Activated CD8-positive, alpha-beta T cell treated with anti-CD3 and anti-CD28 coated beads for 36 hours (primary cell): ENCODE measurements around the gene TMEM72. TPM values are rescaled to one million over a fixed set of nuclear protein-coding genes. Genes with fewer than 3 reads are reported as not detected.
A peak's percentile ranks its signal among the peaks of the same experiment; 100 is the strongest.

ENCODE experiments used
- ATAC-seq: fragments of 200-7000 bp; cut with Tn5 transposase; one replicate; pipeline ENCODE4 v1.10.0; 2021; ENCODE audit warnings: mild to moderate bottlenecking, moderate library complexity
- CTCF ChIA-PET: fragments of 350-600 bp; sonication (Branson Sonifier 250); formaldehyde crosslinking; loops from one replicate; lab custom pipeline; 2021; ENCODE audit warnings: antibody characterized with exemption; lab: Charles Lee
- POLR2A ChIA-PET: fragments of 350-600 bp; sonication (Branson Sonifier 250); formaldehyde crosslinking; loops from one replicate; lab custom pipeline; 2021; ENCODE audit warnings: antibody characterized with exemption; lab: Charles Lee
- DNase-seq: peaks from one replicate; pipeline ENCODE4 v3.0.0-alpha.2; 2020
- H3K27ac Mint-ChIP-seq: one replicate; pipeline ENCODE4 v1.8.0; 2021; ENCODE audit warnings: mild to moderate bottlenecking, mixed read lengths
- H3K27me3 Mint-ChIP-seq: one replicate; pipeline ENCODE4 v1.8.0; 2021; ENCODE audit warnings: mixed read lengths
- H3K36me3 Mint-ChIP-seq: one replicate; pipeline ENCODE4 v1.8.0; 2021; ENCODE audit warnings: low read depth, mixed read lengths
- H3K4me1 Mint-ChIP-seq: one replicate; pipeline ENCODE4 v1.8.0; 2021; ENCODE audit warnings: low read depth, mixed read lengths
- H3K4me3 Mint-ChIP-seq: one replicate; pipeline ENCODE4 v1.8.0; 2021; ENCODE audit warnings: mild to moderate bottlenecking, moderate library complexity, mixed read lengths
- H3K9me3 Mint-ChIP-seq: one replicate; pipeline ENCODE4 v1.8.0; 2021; ENCODE audit warnings: mixed read lengths
- intact Hi-C: fragments of 100-400 bp; cut with micrococcal nuclease; formaldehyde crosslinking; loops from one replicate; pipeline ENCODE4 v1.10.0; 2022
- total RNA-seq, 2 experiments: library from RNA; stranded (reverse); gene quantifications; one replicate each; pipeline ENCODE4 v1.2.3, GENCODE V29; 2021
- TF ChIP-seq, protein P1 (sequence below): fragments of 200-600 bp; IDR thresholded peaks from one replicate; pipeline ENCODE4 v1.8.0; 2022; ENCODE audit warnings: antibody characterized with exemption, mild to moderate bottlenecking

TMEM72 gene
- total RNA-seq, 2 experiments from 2014 or later: not detected

DNA sequence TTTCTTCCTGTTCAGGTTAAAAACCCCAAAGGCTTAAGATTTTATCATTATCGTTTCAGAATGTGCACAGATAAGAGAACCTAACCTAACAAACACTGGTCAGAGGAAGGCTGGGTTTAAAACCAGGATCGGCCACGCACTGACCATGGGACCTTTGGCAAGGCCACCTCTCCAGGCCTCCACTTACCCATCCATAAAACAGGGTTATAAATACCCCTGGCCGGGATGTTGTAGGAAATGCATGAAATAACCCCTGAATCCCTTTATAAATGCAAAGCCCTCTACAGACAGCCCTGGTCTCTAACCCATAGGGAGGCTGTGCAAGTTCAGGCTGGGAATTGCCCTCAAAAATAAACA lies 67.1 kb downstream of the TMEM72 start:
- H3K27me3 Mint-ChIP-seq: no peaks in the 10 kb centered on the region

DNA sequence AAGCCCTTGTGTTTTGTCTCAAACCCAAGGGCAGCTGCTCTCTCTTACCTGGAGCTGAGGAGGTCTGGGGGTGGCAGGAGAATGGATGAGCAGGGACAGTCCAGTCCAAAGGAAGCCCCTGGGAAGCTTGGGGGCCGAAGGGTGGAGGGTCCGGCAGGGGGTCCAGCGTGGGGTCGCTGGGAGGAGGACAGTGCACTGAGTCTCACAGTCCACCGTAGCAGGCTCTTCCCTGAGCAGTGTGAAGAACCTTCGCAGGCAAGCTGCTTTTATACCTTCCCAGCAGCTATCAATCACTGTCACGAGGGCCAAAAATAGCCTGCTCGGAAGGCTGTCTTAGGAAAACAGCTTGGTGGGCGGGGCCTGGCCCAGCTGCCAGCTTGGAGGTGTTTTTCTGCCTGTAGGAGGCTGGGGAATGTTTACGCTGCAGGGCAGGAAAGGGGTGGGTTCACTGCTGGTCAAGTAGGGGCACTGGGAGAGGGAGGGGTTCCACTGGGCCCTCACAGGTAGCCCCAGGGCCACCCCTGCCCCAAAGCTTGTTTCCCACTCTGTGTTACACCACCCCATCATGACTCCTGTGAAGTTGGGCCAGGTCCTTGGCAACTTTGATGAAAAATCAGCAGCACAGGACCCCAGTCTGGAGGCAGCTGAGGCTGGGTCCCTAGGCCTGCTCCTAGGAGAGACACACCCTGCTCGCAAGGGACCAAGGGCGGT lies 67.6 kb downstream of the TMEM72 start, which contains the start of gene DEPP1:
Gene DEPP1, minus strand, starts transcription at position 240 of the 711 bp plus-strand sequence. CDS start 779 bp downstream, outside the sequence.
- H3K4me3 Mint-ChIP-seq: no peak within 1 kb of the TSS
- POLR2A ChIA-PET: interaction anchor here (0.7 to 1.2 kb wide), 2 partner anchors 20 to 22 kb away, joined by 3 read pairs; no protein-coding TSS in a partner anchor

More for the DNA sequence above, 67.1 kb downstream of the TMEM72 start:
- Mint-ChIP-seq H3K9me3 (no peaks in the 10 kb centered on the region), H3K36me3 (no peaks in the 10 kb centered on the region), H3K4me1 (peaks cover 19% of the 10 kb centered on the region), H3K27ac (no peak overlapping the region), H3K4me3 (no peak overlapping the region)
- ChIA-PET POLR2A (interaction anchor here (0.7 to 1.2 kb wide), 2 partner anchors 21 to 22 kb away, joined by 3 read pairs; no protein-coding TSS in a partner anchor), CTCF (interaction anchor here (4.5 kb wide), 1 partner anchor 45 kb away, joined by 23 read pairs; no protein-coding TSS in a partner anchor)
- no peak for ATAC-seq
- DNase-seq: no peak
- intact Hi-C loops: no loop called here
- TF ChIP-seq, protein P1, sequence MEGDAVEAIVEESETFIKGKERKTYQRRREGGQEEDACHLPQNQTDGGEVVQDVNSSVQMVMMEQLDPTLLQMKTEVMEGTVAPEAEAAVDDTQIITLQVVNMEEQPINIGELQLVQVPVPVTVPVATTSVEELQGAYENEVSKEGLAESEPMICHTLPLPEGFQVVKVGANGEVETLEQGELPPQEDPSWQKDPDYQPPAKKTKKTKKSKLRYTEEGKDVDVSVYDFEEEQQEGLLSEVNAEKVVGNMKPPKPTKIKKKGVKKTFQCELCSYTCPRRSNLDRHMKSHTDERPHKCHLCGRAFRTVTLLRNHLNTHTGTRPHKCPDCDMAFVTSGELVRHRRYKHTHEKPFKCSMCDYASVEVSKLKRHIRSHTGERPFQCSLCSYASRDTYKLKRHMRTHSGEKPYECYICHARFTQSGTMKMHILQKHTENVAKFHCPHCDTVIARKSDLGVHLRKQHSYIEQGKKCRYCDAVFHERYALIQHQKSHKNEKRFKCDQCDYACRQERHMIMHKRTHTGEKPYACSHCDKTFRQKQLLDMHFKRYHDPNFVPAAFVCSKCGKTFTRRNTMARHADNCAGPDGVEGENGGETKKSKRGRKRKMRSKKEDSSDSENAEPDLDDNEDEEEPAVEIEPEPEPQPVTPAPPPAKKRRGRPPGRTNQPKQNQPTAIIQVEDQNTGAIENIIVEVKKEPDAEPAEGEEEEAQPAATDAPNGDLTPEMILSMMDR: no peak

DNA sequence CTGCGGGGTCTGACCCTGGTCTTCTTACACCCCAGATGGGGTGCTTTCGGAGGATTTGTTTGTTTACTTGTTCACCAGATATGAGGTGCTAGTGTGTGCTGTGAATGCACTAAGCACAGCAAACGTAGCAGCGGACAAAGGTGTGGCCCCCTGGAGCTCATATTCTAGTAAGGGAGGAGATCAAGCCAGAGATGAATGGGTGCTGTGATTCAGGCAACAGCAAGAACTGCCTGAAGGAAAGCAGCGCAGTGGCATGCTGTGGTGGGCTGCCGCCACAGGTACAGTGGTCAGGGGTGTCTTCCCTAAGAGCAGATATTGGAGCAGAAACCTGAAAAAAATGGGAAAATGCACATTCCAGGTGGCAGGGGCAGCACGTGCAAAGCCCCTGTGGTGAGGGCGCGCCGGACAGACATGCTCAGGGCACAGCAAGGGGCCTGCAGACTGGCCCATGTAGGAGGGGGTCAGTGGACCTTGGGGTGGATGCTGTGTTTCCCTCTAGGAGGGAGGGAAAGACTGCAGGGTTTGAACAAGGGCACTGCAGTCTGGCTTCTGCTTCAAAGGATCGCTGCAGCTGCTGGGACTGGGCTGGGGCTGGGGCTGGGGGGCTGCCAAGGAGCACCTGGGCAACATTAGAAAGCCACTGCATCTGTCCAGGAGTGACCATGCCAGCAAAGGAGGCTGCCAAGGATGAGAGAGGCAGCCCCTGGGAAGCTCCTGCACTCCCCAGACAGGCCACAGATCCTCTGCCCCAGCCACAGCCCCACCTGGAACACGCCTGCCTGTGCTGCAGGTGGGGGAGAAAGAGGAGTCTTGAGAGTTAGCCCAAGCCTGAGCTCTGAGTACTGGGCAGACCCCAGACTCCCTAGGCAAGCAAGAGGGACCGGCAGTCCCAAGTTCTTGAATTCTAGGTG lies 68.4 kb downstream of the TMEM72 start:
- Mint-ChIP-seq H3K9me3 (no peaks in the 10 kb centered on the region), H3K27me3 (no peaks in the 10 kb centered on the region), H3K4me1 (peaks cover 6% of the 10 kb centered on the region), H3K4me3 (no peak overlapping the region), H3K27ac (no peak overlapping the region), H3K36me3 (no peaks in the 10 kb centered on the region)
- TF ChIP-seq, protein P1: no peak
- ATAC-seq (no peak), DNase-seq (no peak)
- CTCF ChIA-PET: interaction anchor here (0.8 to 4.5 kb wide), 3 partner anchors 12 to 47 kb away, joined by 3 to 23 read pairs (median 3); no protein-coding TSS in a partner anchor
- POLR2A ChIA-PET: interaction anchor here (1.2 kb wide), 1 partner anchor 21 kb away, joined by 3 read pairs; no protein-coding TSS in a partner anchor
- intact Hi-C loops: no loop called here

More for the DNA sequence above, 67.6 kb downstream of the TMEM72 start, which contains the start of gene DEPP1:
- CTCF ChIA-PET: interaction anchor here (0.8 to 4.5 kb wide), 2 partner anchors 11 to 46 kb away, joined by 3 to 23 read pairs; no protein-coding TSS in a partner anchor
- Mint-ChIP-seq H3K4me1 (peaks cover 14% of the 10 kb centered on the region), H3K9me3 (no peaks in the 10 kb centered on the region), H3K27ac (no peak within 1 kb of the TSS), H3K27me3 (no peaks in the 10 kb centered on the region), H3K36me3 (no peaks in the 10 kb centered on the region)
- peak; percentile 30 for DNase-seq
- intact Hi-C loops: no loop called here
- TF ChIP-seq, protein P1: no peak
- no peak for ATAC-seq

DNA sequence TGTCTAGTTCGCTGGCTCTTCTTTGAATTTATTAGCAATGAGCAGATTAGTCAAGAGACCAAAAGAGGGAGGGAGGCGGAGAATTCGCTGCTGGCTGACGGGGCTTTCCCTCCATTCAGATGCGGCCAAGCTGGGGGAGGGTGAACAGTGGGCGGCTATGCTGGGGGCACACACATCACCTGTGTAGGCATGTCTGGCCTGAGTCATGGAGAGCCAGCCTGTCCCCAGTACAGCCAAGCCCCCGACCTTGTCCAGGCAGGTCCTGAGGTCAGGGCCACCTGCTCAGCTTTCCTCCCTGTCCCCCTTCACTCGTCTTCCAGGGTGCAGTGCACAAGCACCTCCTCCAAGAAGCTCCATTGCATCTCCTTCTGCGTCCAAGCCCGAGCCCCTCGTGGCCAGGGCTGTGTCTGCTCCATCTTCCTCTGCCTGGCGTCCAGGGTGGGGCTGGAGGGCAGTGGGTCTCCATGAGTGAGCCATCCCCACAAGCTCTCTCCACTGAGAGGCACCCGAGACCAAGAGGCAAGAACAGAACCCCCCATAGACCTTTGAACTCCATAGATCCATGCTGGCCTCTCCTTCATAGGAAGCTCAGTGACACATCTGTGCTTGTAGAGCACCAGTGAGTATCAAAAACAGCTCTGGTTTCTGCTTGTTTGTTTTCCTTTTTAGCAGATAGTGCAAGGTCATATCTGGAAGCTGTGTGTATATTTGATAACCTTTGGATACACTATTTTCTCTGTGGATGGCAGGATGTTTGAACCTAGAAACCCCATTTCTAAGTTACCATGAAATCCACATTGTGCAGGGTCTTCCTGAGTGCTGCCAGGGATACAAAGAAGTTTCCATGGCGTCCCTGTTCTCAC lies 69.4 kb downstream of the TMEM72 start:
- POLR2A ChIA-PET: interaction anchor here (0.6 kb wide), 1 partner anchor 1860 kb away, joined by 3 read pairs; no protein-coding TSS in a partner anchor
- no peak overlapping the region for H3K27ac Mint-ChIP-seq

More for the DNA sequence above, 69.4 kb downstream of the TMEM72 start:
- H3K27me3 Mint-ChIP-seq: no peaks in the 10 kb centered on the region
- TF ChIP-seq, protein P1: no peak
- H3K4me1 Mint-ChIP-seq: peaks cover 3% of the 10 kb centered on the region
- no peak overlapping the region for H3K4me3 Mint-ChIP-seq
- no peak for ATAC-seq
- no peak for DNase-seq
- intact Hi-C loops: no loop called here
- CTCF ChIA-PET: interaction anchor here (1.0 to 4.5 kb wide), 2 partner anchors 13 to 48 kb away, joined by 3 to 23 read pairs; no protein-coding TSS in a partner anchor
- H3K9me3 Mint-ChIP-seq: no peaks in the 10 kb centered on the region
- no peaks in the 10 kb centered on the region for H3K36me3 Mint-ChIP-seq
